ENCODE data around the gene MEFV. TPM values are rescaled to one million over a fixed set of nuclear protein-coding genes. Genes with fewer than 3 reads are reported as not detected.

The MEFV gene
- polyA plus RNA-seq, 2 of the 4 experiments (the other 2 are of a cell fraction), result not detected

DNA sequence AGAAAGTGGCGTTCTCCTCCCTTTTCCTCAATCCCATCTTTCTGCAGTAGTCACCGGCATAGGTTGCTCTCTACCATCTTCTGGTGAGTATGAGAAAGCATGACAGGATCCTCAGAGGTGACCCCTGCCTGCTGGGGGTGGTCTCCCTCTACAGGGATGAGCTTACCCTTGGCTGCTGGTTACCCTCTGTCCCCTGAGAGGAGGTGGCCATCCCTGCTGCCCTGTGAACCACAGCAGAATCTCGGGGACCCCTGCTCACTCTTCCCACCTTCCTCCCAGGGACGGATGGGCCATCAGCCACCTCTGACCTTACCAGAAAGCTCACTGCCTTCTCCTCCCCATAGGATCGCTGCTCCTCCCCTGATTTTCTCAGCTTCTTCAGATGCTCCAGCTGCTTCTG, 7.8 kb downstream of the MEFV start:
- Histone ChIP-seq H3K27ac (no peak overlapping the region), H3K4me1 (no peaks in the 10 kb centered on the region), H3K4me3 (no peak overlapping the region), H3K4me2 (no peak overlapping the region), H3K9me3 (no peaks in the 10 kb centered on the region)
- ChIA-PET POLR2A (no interaction called here), CTCF (no interaction called here)
- FAIRE-seq (no peak), ATAC-seq (no peak), DNase-seq (ENCODE audit: low read depth in 1 of 2, low spot score in 1 of 2) (no peak)
- TF ChIP-seq RARB (CRISPR knock-in tag; IDR thresholded peaks at IDR 0.05) (no peak), NPAS2 (CRISPR knock-in tag; IDR thresholded peaks at IDR 0.05; ENCODE audit: borderline replicate concordance) (no peak), HOXB13 (CRISPR knock-in tag; IDR thresholded peaks at IDR 0.05; ENCODE audit: low read depth) (no peak), MYC (IDR thresholded peaks at IDR 0.05; ENCODE audit: borderline replicate concordance, low read length) (no peak), POLR2A (IDR thresholded peaks at IDR 0.05; ENCODE audit: low read length) (no peak), NR3C1 (IDR thresholded peaks at IDR 0.05) (no peak), HDAC2 (IDR thresholded peaks at IDR 0.05) (no peak), EHMT2 (IDR thresholded peaks at IDR 0.05; ENCODE audit: low read depth) (no peak), EP300 (IDR thresholded peaks at IDR 0.05) (no peak), NFE2L2 (conservative IDR thresholded peaks at IDR 0.05; ENCODE audit: low read length) (no peak), SMC3 (IDR thresholded peaks at IDR 0.05) (no peak), CEBPB (IDR thresholded peaks at IDR 0.05) (no peak), GATA3 (IDR thresholded peaks at IDR 0.05; ENCODE audit: borderline replicate concordance) (no peak), KDM1A (IDR thresholded peaks at IDR 0.05; ENCODE audit: low read depth) (no peak), ZNF302 (CRISPR knock-in tag; IDR thresholded peaks at IDR 0.05) (no peak), HEYL (CRISPR knock-in tag; IDR thresholded peaks at IDR 0.05) (no peak)
- WGBS (ENCODE audit: missing lambda C conversion rate), result 51% methylated on average over 5 of the region's 5 CpGs

DNA sequence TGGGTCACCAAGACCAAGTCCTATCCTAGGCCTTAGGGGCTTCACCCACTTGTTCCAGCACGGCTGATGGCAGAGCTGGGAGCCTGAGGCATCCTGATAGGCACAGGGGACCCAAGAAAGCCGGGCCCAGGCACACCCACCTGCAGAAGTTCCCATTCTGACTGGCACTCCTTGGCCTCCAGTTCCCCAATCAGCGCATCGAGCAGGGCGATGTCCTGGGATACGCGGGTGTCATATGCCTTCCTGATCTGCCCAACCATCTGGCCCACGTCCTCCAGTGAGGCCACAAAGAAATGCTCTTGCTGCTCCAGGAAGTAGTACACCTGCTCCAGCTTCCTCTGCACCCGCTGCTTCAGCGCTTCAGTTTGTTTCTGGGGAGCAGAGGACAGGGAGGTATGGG, 9.6 kb downstream of the MEFV start:
- DNase-seq (ENCODE audit: low read depth in 1 of 2, low spot score in 1 of 2) (no peak), FAIRE-seq (no peak), ATAC-seq (no peak)
- H3K9me3 ChIP-seq, result no peaks in the 10 kb centered on the region
- TF ChIP-seq CBX2 (IDR thresholded peaks at IDR 0.05; ENCODE audit: borderline replicate concordance, low read depth) (no peak), HOXB13 (CRISPR knock-in tag; IDR thresholded peaks at IDR 0.05; ENCODE audit: low read depth) (no peak), ZC3H11A (IDR thresholded peaks at IDR 0.05) (no peak), CBX8 (IDR thresholded peaks at IDR 0.05) (no peak), POLR2A (IDR thresholded peaks at IDR 0.05; ENCODE audit: low read length) (no peak), RFX5 (IDR thresholded peaks at IDR 0.05) (no peak), MAFK (IDR thresholded peaks at IDR 0.05; ENCODE audit: partially characterized antibody) (no peak), FOSB (CRISPR knock-in tag; IDR thresholded peaks at IDR 0.05) (no peak), EHF (CRISPR knock-in tag; IDR thresholded peaks at IDR 0.05) (no peak), BHLHE40 (IDR thresholded peaks at IDR 0.05; ENCODE audit: low read depth, low read length) (no peak), FOXS1 (CRISPR knock-in tag; IDR thresholded peaks at IDR 0.05) (no peak), SREBF2 (IDR thresholded peaks at IDR 0.05) (no peak), GATA3 (IDR thresholded peaks at IDR 0.05; ENCODE audit: borderline replicate concordance) (no peak), RARB (CRISPR knock-in tag; IDR thresholded peaks at IDR 0.05) (no peak), RNF2 (IDR thresholded peaks at IDR 0.05; ENCODE audit: borderline replicate concordance, low read depth) (no peak)
- TF ChIP-seq, protein P1, sequence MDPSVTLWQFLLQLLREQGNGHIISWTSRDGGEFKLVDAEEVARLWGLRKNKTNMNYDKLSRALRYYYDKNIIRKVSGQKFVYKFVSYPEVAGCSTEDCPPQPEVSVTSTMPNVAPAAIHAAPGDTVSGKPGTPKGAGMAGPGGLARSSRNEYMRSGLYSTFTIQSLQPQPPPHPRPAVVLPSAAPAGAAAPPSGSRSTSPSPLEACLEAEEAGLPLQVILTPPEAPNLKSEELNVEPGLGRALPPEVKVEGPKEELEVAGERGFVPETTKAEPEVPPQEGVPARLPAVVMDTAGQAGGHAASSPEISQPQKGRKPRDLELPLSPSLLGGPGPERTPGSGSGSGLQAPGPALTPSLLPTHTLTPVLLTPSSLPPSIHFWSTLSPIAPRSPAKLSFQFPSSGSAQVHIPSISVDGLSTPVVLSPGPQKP (IDR thresholded peaks at IDR 0.05; ENCODE audit: low read depth, low read length), result no peak
- TF ChIP-seq, protein P2, sequence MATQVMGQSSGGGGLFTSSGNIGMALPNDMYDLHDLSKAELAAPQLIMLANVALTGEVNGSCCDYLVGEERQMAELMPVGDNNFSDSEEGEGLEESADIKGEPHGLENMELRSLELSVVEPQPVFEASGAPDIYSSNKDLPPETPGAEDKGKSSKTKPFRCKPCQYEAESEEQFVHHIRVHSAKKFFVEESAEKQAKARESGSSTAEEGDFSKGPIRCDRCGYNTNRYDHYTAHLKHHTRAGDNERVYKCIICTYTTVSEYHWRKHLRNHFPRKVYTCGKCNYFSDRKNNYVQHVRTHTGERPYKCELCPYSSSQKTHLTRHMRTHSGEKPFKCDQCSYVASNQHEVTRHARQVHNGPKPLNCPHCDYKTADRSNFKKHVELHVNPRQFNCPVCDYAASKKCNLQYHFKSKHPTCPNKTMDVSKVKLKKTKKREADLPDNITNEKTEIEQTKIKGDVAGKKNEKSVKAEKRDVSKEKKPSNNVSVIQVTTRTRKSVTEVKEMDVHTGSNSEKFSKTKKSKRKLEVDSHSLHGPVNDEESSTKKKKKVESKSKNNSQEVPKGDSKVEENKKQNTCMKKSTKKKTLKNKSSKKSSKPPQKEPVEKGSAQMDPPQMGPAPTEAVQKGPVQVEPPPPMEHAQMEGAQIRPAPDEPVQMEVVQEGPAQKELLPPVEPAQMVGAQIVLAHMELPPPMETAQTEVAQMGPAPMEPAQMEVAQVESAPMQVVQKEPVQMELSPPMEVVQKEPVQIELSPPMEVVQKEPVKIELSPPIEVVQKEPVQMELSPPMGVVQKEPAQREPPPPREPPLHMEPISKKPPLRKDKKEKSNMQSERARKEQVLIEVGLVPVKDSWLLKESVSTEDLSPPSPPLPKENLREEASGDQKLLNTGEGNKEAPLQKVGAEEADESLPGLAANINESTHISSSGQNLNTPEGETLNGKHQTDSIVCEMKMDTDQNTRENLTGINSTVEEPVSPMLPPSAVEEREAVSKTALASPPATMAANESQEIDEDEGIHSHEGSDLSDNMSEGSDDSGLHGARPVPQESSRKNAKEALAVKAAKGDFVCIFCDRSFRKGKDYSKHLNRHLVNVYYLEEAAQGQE (IDR thresholded peaks at IDR 0.05), result no peak
- TF ChIP-seq, protein P3, sequence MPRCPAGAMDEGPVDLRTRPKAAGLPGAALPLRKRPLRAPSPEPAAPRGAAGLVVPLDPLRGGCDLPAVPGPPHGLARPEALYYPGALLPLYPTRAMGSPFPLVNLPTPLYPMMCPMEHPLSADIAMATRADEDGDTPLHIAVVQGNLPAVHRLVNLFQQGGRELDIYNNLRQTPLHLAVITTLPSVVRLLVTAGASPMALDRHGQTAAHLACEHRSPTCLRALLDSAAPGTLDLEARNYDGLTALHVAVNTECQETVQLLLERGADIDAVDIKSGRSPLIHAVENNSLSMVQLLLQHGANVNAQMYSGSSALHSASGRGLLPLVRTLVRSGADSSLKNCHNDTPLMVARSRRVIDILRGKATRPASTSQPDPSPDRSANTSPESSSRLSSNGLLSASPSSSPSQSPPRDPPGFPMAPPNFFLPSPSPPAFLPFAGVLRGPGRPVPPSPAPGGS (IDR thresholded peaks at IDR 0.05), result no peak
- TF ChIP-seq, protein P4, sequence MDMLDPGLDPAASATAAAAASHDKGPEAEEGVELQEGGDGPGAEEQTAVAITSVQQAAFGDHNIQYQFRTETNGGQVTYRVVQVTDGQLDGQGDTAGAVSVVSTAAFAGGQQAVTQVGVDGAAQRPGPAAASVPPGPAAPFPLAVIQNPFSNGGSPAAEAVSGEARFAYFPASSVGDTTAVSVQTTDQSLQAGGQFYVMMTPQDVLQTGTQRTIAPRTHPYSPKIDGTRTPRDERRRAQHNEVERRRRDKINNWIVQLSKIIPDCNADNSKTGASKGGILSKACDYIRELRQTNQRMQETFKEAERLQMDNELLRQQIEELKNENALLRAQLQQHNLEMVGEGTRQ (IDR thresholded peaks at IDR 0.05), result no peak
- CTCF ChIA-PET, result interaction anchor here (1.1 kb wide), 1 partner anchor 20 kb away, joined by 3 read pairs; no protein-coding TSS in a partner anchor
- POLR2A ChIA-PET, result no interaction called here
- no peak overlapping the region for H3K27ac ChIP-seq
- WGBS (ENCODE audit: missing lambda C conversion rate), result 84% methylated on average over 9 of the region's 10 CpGs
- H3K4me1 ChIP-seq, result no peaks in the 10 kb centered on the region
- H3K4me2 ChIP-seq, result no peak overlapping the region
- no peak overlapping the region for H3K4me3 ChIP-seq
